Measurements from ENCODE around the gene LEUTX. TPM values are rescaled to one million over a fixed set of nuclear protein-coding genes. Genes with fewer than 3 reads are reported as not detected.
"Not testable (repeated sequence)": the region's sequence is repeated elsewhere in the genome, so short reads cannot be mapped to it uniquely, and the experiment has no call there.

Gene LEUTX
- total and polyA plus RNA-seq, 3 experiments from 2014 or later, result not detected

- ChIA-PET CTCF (no interaction called here), POLR2A (no interaction called here)
- no peaks in the 10 kb centered on the region for H3K4me1 ChIP-seq (ENCODE audit: insufficient read depth, low read length)
- H3K9me3 ChIP-seq (ENCODE audit: low read length), result no peaks in the 10 kb centered on the region
- Mint-ChIP-seq H3K27ac (no peak overlapping the region), H3K9me3 (no peaks in the 10 kb centered on the region), H3K36me3 (no peaks in the 10 kb centered on the region), H3K27me3 (peaks cover 18 to 42% of the 10 kb centered on the region in 2 donors), H3K4me1 (no peaks in the 10 kb centered on the region), H3K4me3 (no peak overlapping the region)
- H3K4me3 ChIP-seq (ENCODE audit: low read length), result no peak overlapping the region
- no peaks in the 10 kb centered on the region for H3K27me3 ChIP-seq (ENCODE audit: insufficient read depth, low read length, poor library complexity, severe bottlenecking)
- no peaks in the 10 kb centered on the region for H3K36me3 ChIP-seq (ENCODE audit: insufficient read depth, low read length)
- no peak for DNase-seq
- H3K27ac ChIP-seq (ENCODE audit: low read depth, low read length), result no peak overlapping the region
Observed at GRCh38 chr19:39754971-39755370, 23.7 kb upstream of the LEUTX start.

- H3K4me3 ChIP-seq (ENCODE audit: low read length), result no peak overlapping the region
- H3K27ac Mint-ChIP-seq, result no peak overlapping the region
- DNase-seq, result no peak
Observed at GRCh38 chr19:39759457-39760184, 19.0 kb upstream of the LEUTX start.

GRCh38 chr19:39761851-39762250, 16.8 kb upstream of the LEUTX start:
- peaks cover 14 to 46% of the 10 kb centered on the region in 2 donors for H3K27me3 Mint-ChIP-seq
- H3K4me1 Mint-ChIP-seq; H3K36me3 ChIP-seq (ENCODE audit: insufficient read depth, low read length); H3K9me3 ChIP-seq (ENCODE audit: low read length); CTCF ChIA-PET; H3K27ac Mint-ChIP-seq; H3K36me3 Mint-ChIP-seq; DNase-seq; H3K27ac ChIP-seq (ENCODE audit: low read depth, low read length); H3K4me1 ChIP-seq (ENCODE audit: insufficient read depth, low read length); POLR2A ChIA-PET; H3K4me3 ChIP-seq (ENCODE audit: low read length); H3K4me3 Mint-ChIP-seq; H3K27me3 ChIP-seq (ENCODE audit: insufficient read depth, low read length, poor library complexity, severe bottlenecking): not testable (repeated sequence)
- peaks cover 0 to 11% (median 5%) of the 10 kb centered on the region in 5 donors for H3K9me3 Mint-ChIP-seq

More at GRCh38 chr19:39759457-39760184, 19.0 kb upstream of the LEUTX start:
- no peaks in the 10 kb centered on the region for H3K36me3 Mint-ChIP-seq
- H3K9me3 Mint-ChIP-seq, result peaks cover 0 to 3% (median 0%) of the 10 kb centered on the region in 5 donors
- Histone ChIP-seq H3K36me3 (ENCODE audit: insufficient read depth, low read length) (no peaks in the 10 kb centered on the region), H3K4me1 (ENCODE audit: insufficient read depth, low read length) (no peaks in the 10 kb centered on the region), H3K27ac (ENCODE audit: low read depth, low read length) (no peak overlapping the region), H3K27me3 (ENCODE audit: insufficient read depth, low read length, poor library complexity, severe bottlenecking) (no peaks in the 10 kb centered on the region), H3K9me3 (ENCODE audit: low read length) (no peaks in the 10 kb centered on the region)
- peaks cover 17 to 48% of the 10 kb centered on the region in 2 donors for H3K27me3 Mint-ChIP-seq
- CTCF ChIA-PET, result interaction anchor here (1.0 kb wide), 1 partner anchor 16 kb away, joined by 3 read pairs; no protein-coding TSS in a partner anchor
- POLR2A ChIA-PET, result no interaction called here
- no peaks in the 10 kb centered on the region for H3K4me1 Mint-ChIP-seq
- H3K4me3 Mint-ChIP-seq, result peak overlapping the region in 1 of 7 donors; percentile 7

- Mint-ChIP-seq H3K27me3 (peaks cover 6 to 28% of the 10 kb centered on the region in 2 donors), H3K4me1 (peaks cover 0 to 2% (median 0%) of the 10 kb centered on the region in 3 donors), H3K9me3 (peaks cover 0 to 11% (median 5%) of the 10 kb centered on the region in 5 donors), H3K36me3 (no peaks in the 10 kb centered on the region), H3K27ac (no peak overlapping the region), H3K4me3 (no peak overlapping the region)
- Histone ChIP-seq H3K4me1 (ENCODE audit: insufficient read depth, low read length) (no peaks in the 10 kb centered on the region), H3K27ac (ENCODE audit: low read depth, low read length) (no peak overlapping the region), H3K4me3 (ENCODE audit: low read length) (no peak overlapping the region), H3K9me3 (ENCODE audit: low read length) (no peaks in the 10 kb centered on the region), H3K27me3 (ENCODE audit: insufficient read depth, low read length, poor library complexity, severe bottlenecking) (no peaks in the 10 kb centered on the region), H3K36me3 (ENCODE audit: insufficient read depth, low read length) (no peaks in the 10 kb centered on the region)
- DNase-seq, result peak; percentile 11 to 53 (median 18)
- ChIA-PET CTCF (interaction anchor here (0.7 to 1.4 kb wide), 4 partner anchors 9 to 205 kb away, joined by 3 to 4 read pairs (median 4); partner anchors contain the start of gene FBL), POLR2A (no interaction called here)
Observed at GRCh38 chr19:39765091-39766076, 13.3 kb upstream of the LEUTX start.

- peaks cover 0 to 2% (median 0%) of the 10 kb centered on the region in 3 donors for H3K4me1 Mint-ChIP-seq
- H3K27me3 Mint-ChIP-seq, result peaks cover 11 to 38% of the 10 kb centered on the region in 2 donors
- no peak overlapping the region for H3K27ac ChIP-seq (ENCODE audit: low read depth, low read length)
- no peaks in the 10 kb centered on the region for H3K36me3 ChIP-seq (ENCODE audit: insufficient read depth, low read length)
- DNase-seq, result no peak
- H3K9me3 Mint-ChIP-seq, result peaks cover 0 to 11% (median 5%) of the 10 kb centered on the region in 5 donors
- CTCF ChIA-PET, result interaction anchor here (1.2 to 1.7 kb wide), 4 partner anchors 17 to 217 kb away, joined by 4 to 9 read pairs (median 4); no protein-coding TSS in a partner anchor
- H3K4me3 Mint-ChIP-seq, result no peak overlapping the region
- no peak overlapping the region for H3K4me3 ChIP-seq (ENCODE audit: low read length)
- POLR2A ChIA-PET, result no interaction called here
- H3K4me1 ChIP-seq (ENCODE audit: insufficient read depth, low read length), result no peaks in the 10 kb centered on the region
- H3K27ac Mint-ChIP-seq, result no peak overlapping the region
- no peaks in the 10 kb centered on the region for H3K9me3 ChIP-seq (ENCODE audit: low read length)
- no peaks in the 10 kb centered on the region for H3K27me3 ChIP-seq (ENCODE audit: insufficient read depth, low read length, poor library complexity, severe bottlenecking)
- H3K36me3 Mint-ChIP-seq, result no peaks in the 10 kb centered on the region
Observed at GRCh38 chr19:39768334-39768733, 10.3 kb upstream of the LEUTX start.

DNA sequence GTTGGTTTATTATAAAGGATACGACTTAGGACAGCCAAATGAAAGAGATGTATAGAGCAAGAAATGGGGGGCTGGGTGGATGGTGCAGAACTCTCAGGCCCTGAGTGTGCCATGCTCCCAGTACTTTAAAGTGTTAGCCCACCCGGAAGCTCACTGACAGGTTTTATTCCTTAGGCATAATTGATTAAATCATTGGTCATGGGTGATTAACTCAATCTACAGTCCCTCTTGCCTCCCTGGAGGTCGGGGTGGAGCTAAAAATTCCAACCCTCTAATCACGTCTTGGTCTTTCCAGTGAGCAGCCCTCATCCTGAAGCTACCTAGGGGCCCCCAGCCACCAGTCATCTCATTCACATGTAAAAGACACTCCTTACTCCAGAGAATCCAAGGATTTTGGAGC, 9.9 kb upstream of the LEUTX start:
- Histone ChIP-seq H3K27ac (ENCODE audit: low read depth, low read length) (no peak overlapping the region), H3K9me3 (ENCODE audit: low read length) (no peaks in the 10 kb centered on the region), H3K4me3 (ENCODE audit: low read length) (no peak overlapping the region), H3K36me3 (ENCODE audit: insufficient read depth, low read length) (no peaks in the 10 kb centered on the region), H3K4me1 (ENCODE audit: insufficient read depth, low read length) (no peaks in the 10 kb centered on the region), H3K27me3 (ENCODE audit: insufficient read depth, low read length, poor library complexity, severe bottlenecking) (no peaks in the 10 kb centered on the region)
- ChIA-PET CTCF (interaction anchor here (0.9 to 1.8 kb wide), 5 partner anchors 24 to 217 kb away, joined by 3 to 9 read pairs (median 4); no protein-coding TSS in a partner anchor), POLR2A (no interaction called here)
- H3K36me3 Mint-ChIP-seq, result no peaks in the 10 kb centered on the region
- H3K27ac Mint-ChIP-seq, result peak overlapping the region in 1 of 8 donors; percentile 11
- no peak overlapping the region for H3K4me3 Mint-ChIP-seq
- H3K4me1 Mint-ChIP-seq, result peaks cover 0 to 2% (median 0%) of the 10 kb centered on the region in 3 donors
- no peak for DNase-seq
- peaks cover 9 to 36% of the 10 kb centered on the region in 2 donors for H3K27me3 Mint-ChIP-seq
- peaks cover 0 to 11% (median 5%) of the 10 kb centered on the region in 5 donors for H3K9me3 Mint-ChIP-seq

- peaks cover 28 to 48% of the 10 kb centered on the region in 2 donors for H3K27me3 Mint-ChIP-seq
- no peak for DNase-seq
- H3K9me3 Mint-ChIP-seq, result peaks cover 0 to 1% (median 0%) of the 10 kb centered on the region in 5 donors
- Histone ChIP-seq H3K27ac (ENCODE audit: low read depth, low read length) (no peak overlapping the region), H3K27me3 (ENCODE audit: insufficient read depth, low read length, poor library complexity, severe bottlenecking) (peaks cover 6% of the 10 kb centered on the region), H3K4me1 (ENCODE audit: insufficient read depth, low read length) (no peaks in the 10 kb centered on the region), H3K4me3 (ENCODE audit: low read length) (no peak overlapping the region), H3K9me3 (ENCODE audit: low read length) (no peaks in the 10 kb centered on the region), H3K36me3 (ENCODE audit: insufficient read depth, low read length) (no peaks in the 10 kb centered on the region)
- no peak overlapping the region for H3K27ac Mint-ChIP-seq
- CTCF ChIA-PET, result interaction anchor here (1.2 kb wide), 1 partner anchor 12 kb away, joined by 7 read pairs; no protein-coding TSS in a partner anchor
- H3K4me1 Mint-ChIP-seq, result peaks cover 0 to 5% (median 0%) of the 10 kb centered on the region in 3 donors
- H3K36me3 Mint-ChIP-seq, result no peaks in the 10 kb centered on the region
- no peak overlapping the region for H3K4me3 Mint-ChIP-seq
- POLR2A ChIA-PET, result no interaction called here
Observed at GRCh38 chr19:39780894-39781293, 2.2 kb downstream of the LEUTX start.
